Brain microvascular endothelial cell (primary cell): ENCODE measurements around the gene COQ8A.

Experiments
- DNase-seq: peaks from one replicate; pipeline ENCODE4 v3.0.0-alpha.2; 2020
- H3K27ac ChIP-seq: fragments of 250-450 bp; sonication (Bioruptor Pico); 2 replicates; pipeline ENCODE4 v1.5.1; 2020; ENCODE audit warnings: mild to moderate bottlenecking, moderate library complexity
- H3K27me3 ChIP-seq: fragments of 250-450 bp; sonication (Bioruptor Pico); replicated peaks from 2 replicates; pipeline ENCODE4 v1.5.1; 2020; ENCODE audit warnings: mild to moderate bottlenecking
- H3K36me3 ChIP-seq: fragments of 250-450 bp; sonication (Bioruptor Pico); replicated peaks from 2 replicates; pipeline ENCODE4 v1.5.1; 2020; ENCODE audit warnings: mild to moderate bottlenecking
- H3K4me3 ChIP-seq: 2 replicates; pipeline ENCODE4 v1.5.1; 2011; ENCODE audit warnings: low read depth, mild to moderate bottlenecking, control low read depth, low read length, moderate library complexity
- CTCF ChIP-seq: IDR thresholded peaks from 2 replicates; pipeline ENCODE4 v1.5.1; 2011; ENCODE audit warnings: low read depth, mild to moderate bottlenecking, moderate library complexity, low read length, control low read depth, inconsistent platforms; ENCODE audit errors: missing control alignments
- in situ Hi-C: cut with HindIII; loops from 2 replicates; pipeline ENCODE4 v1.10.0; 2017; ENCODE audit warnings: low sequenced_read_pairs, low pct_ligation_motif_present

Gene COQ8A

GRCh38 chr1:226946841-226947240 is 6.7 kb downstream of the COQ8A start:
- no peak for DNase-seq
- Histone ChIP-seq H3K27me3 (no peaks in the 10 kb centered on the region), H3K27ac (no peak overlapping the region), H3K36me3 (no peaks in the 10 kb centered on the region), H3K4me3 (no peak overlapping the region)
- no peak for TF ChIP-seq CTCF
- in situ Hi-C loops = no loop called here

GRCh38 chr1:226948051-226948450 is 8.0 kb downstream of the COQ8A start:
- Histone ChIP-seq H3K36me3 (no peaks in the 10 kb centered on the region), H3K27ac (no peak overlapping the region), H3K27me3 (no peaks in the 10 kb centered on the region), H3K4me3 (no peak overlapping the region)
- no peak for TF ChIP-seq CTCF
- in situ Hi-C loops = no loop called here
- no peak for DNase-seq

- in situ Hi-C loops = no loop called here
- Histone ChIP-seq H3K4me3 (no peak overlapping the region), H3K27me3 (no peaks in the 10 kb centered on the region), H3K27ac (no peak overlapping the region), H3K36me3 (no peaks in the 10 kb centered on the region)
- DNase-seq = no peak
- no peak for TF ChIP-seq CTCF
Measured at GRCh38 chr1:226948480-226948879, 8.4 kb downstream of the COQ8A start.

- in situ Hi-C loops = no loop called here
- Histone ChIP-seq H3K27me3 (no peaks in the 10 kb centered on the region), H3K36me3 (no peaks in the 10 kb centered on the region), H3K4me3 (no peak overlapping the region), H3K27ac (no peak overlapping the region)
- no peak for DNase-seq
- TF ChIP-seq CTCF = no peak
Measured at GRCh38 chr1:226948996-226949395, 8.9 kb downstream of the COQ8A start.

GRCh38 chr1:226949401-226949800 is 9.3 kb downstream of the COQ8A start:
- in situ Hi-C loops = no loop called here
- H3K27me3 ChIP-seq = no peaks in the 10 kb centered on the region

More at GRCh38 chr1:226949401-226949800, 9.3 kb downstream of the COQ8A start:
- H3K4me3 ChIP-seq = no peak overlapping the region
- no peak overlapping the region for H3K27ac ChIP-seq
- DNase-seq = no peak
- no peaks in the 10 kb centered on the region for H3K36me3 ChIP-seq
- TF ChIP-seq CTCF = no peak
